ENCODE results near the gene LASP1.

GRCh38 chr17:38824899-38825761 is 44.7 kb upstream of the LASP1 start, which contains the start of gene CWC25:
- TF ChIP-seq CTCF (IDR thresholded peaks at IDR 0.05), result peak in 1 of 5 experiments; percentile 14
- TF ChIP-seq POLR2AphosphoS5 (IDR thresholded peaks at IDR 0.05), result peak; percentile 96 to 97 (median 97)
- peak; percentile 89 for TF ChIP-seq POLR2A (IDR thresholded peaks at IDR 0.05)

Measured in transverse colon (tissue), 4 donors.